ENCODE measurements around the gene DDIT4.

- TF ChIP-seq CTCF (IDR thresholded peaks at IDR 0.05), result no peak
- no peak for TF ChIP-seq POLR2AphosphoS5 (IDR thresholded peaks at IDR 0.05)
- TF ChIP-seq POLR2A (IDR thresholded peaks at IDR 0.05; ENCODE audit: low read depth), result no peak
Observed at GRCh38 chr10:72252972-72253371, 20.8 kb upstream of the DDIT4 start.
